K562 (cell line): ENCODE results near the gene RPUSD1. TPM values are rescaled to one million over a fixed set of nuclear protein-coding genes. Genes with fewer than 3 reads are reported as not detected.

Experiments used
- CCAR2 ChIP-seq: fragments of 200-400 bp; formaldehyde crosslinking; IDR thresholded peaks from 2 replicates; pipeline ENCODE4 v1.6.1; 2017; ENCODE audit warnings: mild to moderate bottlenecking, low read depth, low read length
- ELF1 ChIP-seq: fragments of 200-800 bp; sonication (Bioruptor generic); IDR thresholded peaks from 2 replicates; pipeline ENCODE4 v1.6.1; 2016; ENCODE audit warnings: missing genetic modification characterization, missing compliant biosample characterization
- FOXA3 ChIP-seq, 2 experiments: fragments of 450-650 bp in 1 of 2; sonication (generic) in 1 of 2; formaldehyde crosslinking; IDR thresholded peaks in 1 of 2; conservative IDR thresholded peaks in 1 of 2; 2 replicates each; pipeline versions ENCODE4 v1.4.0 to v1.8.0; 2020 to 2022; ENCODE audit warnings: mild to moderate bottlenecking in 2 of 2, missing genetic modification reagents in 1 of 2
- KDM4B ChIP-seq, 2 experiments: fragments of 450-650 bp in 1 of 2; sonication (generic) in 1 of 2; IDR thresholded peaks; 2 replicates each; pipeline ENCODE4 v1.6.1; 2016 to 2017; ENCODE audit warnings: borderline replicate concordance in 2 of 2, antibody characterized with exemption in 1 of 2, low read depth in 1 of 2, mild to moderate bottlenecking in 1 of 2
- MTA2 ChIP-seq: fragments of 450-650 bp; IDR thresholded peaks from 2 replicates; pipeline ENCODE4 v1.6.1; 2016; ENCODE audit warnings: low read depth
- NFXL1 ChIP-seq: fragments of 450-650 bp; formaldehyde crosslinking; IDR thresholded peaks from 2 replicates; pipeline ENCODE4 v1.4.0; 2021; ENCODE audit warnings: mild to moderate bottlenecking
- NR2C2 ChIP-seq, 2 experiments: fragments of 200-800 bp in 1 of 2; sonication (Bioruptor generic) in 1 of 2; sonication (generic) in 1 of 2; formaldehyde crosslinking in 1 of 2; IDR thresholded peaks; 2 replicates each; pipeline versions ENCODE4 v1.6.1 to v1.8.0; 2016 to 2022; ENCODE audit warnings: mild to moderate bottlenecking in 1 of 2, missing compliant biosample characterization in 1 of 2, missing genetic modification characterization in 1 of 2, missing genetic modification reagents in 1 of 2
- PCBP1 ChIP-seq: fragments of 200-400 bp; formaldehyde crosslinking; IDR thresholded peaks from 2 replicates; pipeline ENCODE4 v1.6.1; 2018; ENCODE audit warnings: mild to moderate bottlenecking, low read depth, low read length; ENCODE audit not compliant: poor library complexity, severe bottlenecking
- RBM22 ChIP-seq: fragments of 200-400 bp; formaldehyde crosslinking; IDR thresholded peaks from 2 replicates; pipeline ENCODE4 v1.6.1; 2018; ENCODE audit warnings: low read length, low read depth; ENCODE audit not compliant: poor library complexity, severe bottlenecking
- RFX5 ChIP-seq: IDR thresholded peaks from 2 replicates; pipeline ENCODE4 v1.6.1; 2011; ENCODE audit warnings: low read depth, mild to moderate bottlenecking, improper control_type of control experiment, low read length
- polyA plus RNA-seq, 8 experiments: library from polyadenylated mRNA; depleted of rRNA in 4 of 8; stranded (reverse) in 5 of 8; unstranded in 3 of 8; fragments of >200 nt; fragmentation: Nextera tagmentation in 2 of 8; fragmentation: Illumina TruSeq in 1 of 8; extraction: Ambion mirVana in 2 of 8; extraction: Trizol in 1 of 8; gene quantifications; 2 replicates each; pipeline versions ENCODE4 v1.2.1 to v1.2.3, GENCODE V29; 2011 to 2014; ENCODE audit warnings: inconsistent platforms in 1 of 8, missing spikeins in 1 of 8
- total RNA-seq, 7 experiments: library from RNA; depleted of rRNA in 6 of 7; stranded (reverse); fragments of >200 nt in 6 of 7; fragmentation: Illumina TruSeq in 2 of 7; extraction: Trizol in 2 of 7; gene quantifications; 2 replicates each; pipeline versions ENCODE4 v1.2.1 to v1.2.3, GENCODE V29; 2011 to 2021; ENCODE audit warnings: low replicate concordance in 1 of 7
- TF ChIP-seq, protein P1 (sequence below): sonication (generic); formaldehyde crosslinking; IDR thresholded peaks from 2 replicates; pipeline ENCODE4 v1.8.0; 2022; ENCODE audit warnings: missing genetic modification reagents, mild to moderate bottlenecking, moderate library complexity, borderline replicate concordance
- TF ChIP-seq, protein P2 (sequence below), 2 experiments: fragments of 450-650 bp; IDR thresholded peaks; 2 replicates each; pipeline ENCODE4 v1.6.1; 2018; ENCODE audit warnings: mild to moderate bottlenecking in 2 of 2, low read depth in 1 of 2; ENCODE audit not compliant: partially characterized antibody in 2 of 2
- TF ChIP-seq, protein P3 (sequence below), 3 experiments: IDR thresholded peaks in 2 of 3; conservative IDR thresholded peaks in 1 of 3; 2 replicates each; pipeline ENCODE4 v1.5.1; 2011 to 2012; ENCODE audit warnings: low read length in 3 of 3, mild to moderate bottlenecking in 3 of 3, control low read depth in 2 of 3, improper control_type of control experiment in 1 of 3, inconsistent platforms in 1 of 3, low read depth in 1 of 3, mixed read lengths in 1 of 3, moderate library complexity in 1 of 3; ENCODE audit not compliant: insufficient read depth in 2 of 3
- TF ChIP-seq, protein P4 (sequence below): IDR thresholded peaks from 3 replicates; pipeline ENCODE4 v1.6.1; 2011; ENCODE audit warnings: borderline replicate concordance, mild to moderate bottlenecking; ENCODE audit not compliant: insufficient read length, insufficient read depth
- TF ChIP-seq, protein P5 (sequence below): fragments of 450-650 bp; IDR thresholded peaks from 2 replicates; pipeline ENCODE4 v1.6.1; 2014; ENCODE audit warnings: low read depth, mild to moderate bottlenecking, moderate library complexity, borderline replicate concordance

Gene RPUSD1
- total and polyA plus RNA-seq, 9 of the 15 experiments (the other 6 are each of a cell fraction or from before 2014, with no cell fraction given) = 0.45 to 56.6 (median 12.0) TPM

DNA sequence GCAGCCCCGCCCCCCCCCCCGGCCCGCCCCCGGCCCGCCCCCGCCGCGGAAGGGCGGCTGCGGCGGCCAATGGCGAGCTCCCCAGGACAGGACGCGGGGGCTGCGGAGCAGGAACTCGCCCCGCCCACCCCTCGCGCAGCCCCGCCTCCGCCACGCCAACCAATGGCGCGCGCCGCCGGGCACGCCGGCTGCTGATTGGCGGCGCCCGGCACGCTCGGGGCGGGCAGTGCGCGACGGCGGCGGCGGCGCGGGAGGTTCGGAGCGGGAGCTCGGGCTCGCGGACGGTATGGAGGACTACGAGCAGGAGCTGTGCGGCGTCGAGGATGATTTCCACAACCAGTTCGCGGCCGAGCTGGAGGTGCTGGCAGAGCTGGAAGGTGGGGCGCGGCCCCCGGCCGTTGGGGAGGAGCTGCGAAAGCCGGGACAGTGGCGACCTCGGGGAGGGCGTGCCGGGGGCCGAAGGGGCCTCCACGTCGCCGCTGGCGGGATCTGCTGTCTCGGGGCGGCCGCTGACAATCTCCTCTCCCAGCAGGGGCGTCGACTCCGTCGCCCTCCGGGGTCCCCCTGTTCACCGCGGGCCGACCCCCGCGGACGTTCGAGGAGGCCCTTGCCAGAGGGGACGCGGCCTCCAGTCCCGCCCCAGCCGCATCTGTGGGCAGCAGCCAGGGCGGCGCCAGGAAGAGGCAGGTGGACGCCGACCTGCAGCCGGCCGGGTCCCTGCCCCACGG is 382 bp upstream of the RPUSD1 start, which contains the start of gene CHTF18 (continued):
- TF ChIP-seq, protein P1, sequence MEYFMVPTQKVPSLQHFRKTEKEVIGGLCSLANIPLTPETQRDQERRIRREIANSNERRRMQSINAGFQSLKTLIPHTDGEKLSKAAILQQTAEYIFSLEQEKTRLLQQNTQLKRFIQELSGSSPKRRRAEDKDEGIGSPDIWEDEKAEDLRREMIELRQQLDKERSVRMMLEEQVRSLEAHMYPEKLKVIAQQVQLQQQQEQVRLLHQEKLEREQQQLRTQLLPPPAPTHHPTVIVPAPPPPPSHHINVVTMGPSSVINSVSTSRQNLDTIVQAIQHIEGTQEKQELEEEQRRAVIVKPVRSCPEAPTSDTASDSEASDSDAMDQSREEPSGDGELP = no peak
- TF ChIP-seq CCAR2 (no peak), NFXL1 (CRISPR knock-in tag) (no peak), RFX5 (no peak), NR2C2 (CRISPR knock-in tag; IDR thresholded peaks at IDR 0.05) (0 out of 2 replicates have a peak, but pooled peaks have one; percentile 45), NR2C2 (tag; IDR thresholded peaks at IDR 0.05) (no peak), KDM4B (IDR thresholded peaks at IDR 0.05; ENCODE audit: borderline replicate concordance in 2 of 2, low read depth in 1 of 2) (no peak), FOXA3 (CRISPR knock-in tag; conservative IDR thresholded peaks at IDR 0.05 in 1 of 2, IDR thresholded peaks at IDR 0.05 in 1 of 2) (no peak), ELF1 (tag) (peak; percentile 85), MTA2 (no peak), RBM22 (peak; percentile 99), PCBP1 (no peak)
- TF ChIP-seq, protein P2, sequence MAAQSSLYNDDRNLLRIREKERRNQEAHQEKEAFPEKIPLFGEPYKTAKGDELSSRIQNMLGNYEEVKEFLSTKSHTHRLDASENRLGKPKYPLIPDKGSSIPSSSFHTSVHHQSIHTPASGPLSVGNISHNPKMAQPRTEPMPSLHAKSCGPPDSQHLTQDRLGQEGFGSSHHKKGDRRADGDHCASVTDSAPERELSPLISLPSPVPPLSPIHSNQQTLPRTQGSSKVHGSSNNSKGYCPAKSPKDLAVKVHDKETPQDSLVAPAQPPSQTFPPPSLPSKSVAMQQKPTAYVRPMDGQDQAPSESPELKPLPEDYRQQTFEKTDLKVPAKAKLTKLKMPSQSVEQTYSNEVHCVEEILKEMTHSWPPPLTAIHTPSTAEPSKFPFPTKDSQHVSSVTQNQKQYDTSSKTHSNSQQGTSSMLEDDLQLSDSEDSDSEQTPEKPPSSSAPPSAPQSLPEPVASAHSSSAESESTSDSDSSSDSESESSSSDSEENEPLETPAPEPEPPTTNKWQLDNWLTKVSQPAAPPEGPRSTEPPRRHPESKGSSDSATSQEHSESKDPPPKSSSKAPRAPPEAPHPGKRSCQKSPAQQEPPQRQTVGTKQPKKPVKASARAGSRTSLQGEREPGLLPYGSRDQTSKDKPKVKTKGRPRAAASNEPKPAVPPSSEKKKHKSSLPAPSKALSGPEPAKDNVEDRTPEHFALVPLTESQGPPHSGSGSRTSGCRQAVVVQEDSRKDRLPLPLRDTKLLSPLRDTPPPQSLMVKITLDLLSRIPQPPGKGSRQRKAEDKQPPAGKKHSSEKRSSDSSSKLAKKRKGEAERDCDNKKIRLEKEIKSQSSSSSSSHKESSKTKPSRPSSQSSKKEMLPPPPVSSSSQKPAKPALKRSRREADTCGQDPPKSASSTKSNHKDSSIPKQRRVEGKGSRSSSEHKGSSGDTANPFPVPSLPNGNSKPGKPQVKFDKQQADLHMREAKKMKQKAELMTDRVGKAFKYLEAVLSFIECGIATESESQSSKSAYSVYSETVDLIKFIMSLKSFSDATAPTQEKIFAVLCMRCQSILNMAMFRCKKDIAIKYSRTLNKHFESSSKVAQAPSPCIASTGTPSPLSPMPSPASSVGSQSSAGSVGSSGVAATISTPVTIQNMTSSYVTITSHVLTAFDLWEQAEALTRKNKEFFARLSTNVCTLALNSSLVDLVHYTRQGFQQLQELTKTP (IDR thresholded peaks at IDR 0.05; ENCODE audit: low read depth in 1 of 2, partially characterized antibody in 2 of 2) = no peak
- TF ChIP-seq, protein P3, sequence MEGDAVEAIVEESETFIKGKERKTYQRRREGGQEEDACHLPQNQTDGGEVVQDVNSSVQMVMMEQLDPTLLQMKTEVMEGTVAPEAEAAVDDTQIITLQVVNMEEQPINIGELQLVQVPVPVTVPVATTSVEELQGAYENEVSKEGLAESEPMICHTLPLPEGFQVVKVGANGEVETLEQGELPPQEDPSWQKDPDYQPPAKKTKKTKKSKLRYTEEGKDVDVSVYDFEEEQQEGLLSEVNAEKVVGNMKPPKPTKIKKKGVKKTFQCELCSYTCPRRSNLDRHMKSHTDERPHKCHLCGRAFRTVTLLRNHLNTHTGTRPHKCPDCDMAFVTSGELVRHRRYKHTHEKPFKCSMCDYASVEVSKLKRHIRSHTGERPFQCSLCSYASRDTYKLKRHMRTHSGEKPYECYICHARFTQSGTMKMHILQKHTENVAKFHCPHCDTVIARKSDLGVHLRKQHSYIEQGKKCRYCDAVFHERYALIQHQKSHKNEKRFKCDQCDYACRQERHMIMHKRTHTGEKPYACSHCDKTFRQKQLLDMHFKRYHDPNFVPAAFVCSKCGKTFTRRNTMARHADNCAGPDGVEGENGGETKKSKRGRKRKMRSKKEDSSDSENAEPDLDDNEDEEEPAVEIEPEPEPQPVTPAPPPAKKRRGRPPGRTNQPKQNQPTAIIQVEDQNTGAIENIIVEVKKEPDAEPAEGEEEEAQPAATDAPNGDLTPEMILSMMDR (IDR thresholded peaks at IDR 0.05 in 2 of 3, conservative IDR thresholded peaks at IDR 0.05 in 1 of 3; ENCODE audit: insufficient read depth in 2 of 3, low read depth in 1 of 3, low read length in 3 of 3) = no peak
- TF ChIP-seq, protein P4, sequence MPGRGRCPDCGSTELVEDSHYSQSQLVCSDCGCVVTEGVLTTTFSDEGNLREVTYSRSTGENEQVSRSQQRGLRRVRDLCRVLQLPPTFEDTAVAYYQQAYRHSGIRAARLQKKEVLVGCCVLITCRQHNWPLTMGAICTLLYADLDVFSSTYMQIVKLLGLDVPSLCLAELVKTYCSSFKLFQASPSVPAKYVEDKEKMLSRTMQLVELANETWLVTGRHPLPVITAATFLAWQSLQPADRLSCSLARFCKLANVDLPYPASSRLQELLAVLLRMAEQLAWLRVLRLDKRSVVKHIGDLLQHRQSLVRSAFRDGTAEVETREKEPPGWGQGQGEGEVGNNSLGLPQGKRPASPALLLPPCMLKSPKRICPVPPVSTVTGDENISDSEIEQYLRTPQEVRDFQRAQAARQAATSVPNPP = no peak
- TF ChIP-seq, protein P5, sequence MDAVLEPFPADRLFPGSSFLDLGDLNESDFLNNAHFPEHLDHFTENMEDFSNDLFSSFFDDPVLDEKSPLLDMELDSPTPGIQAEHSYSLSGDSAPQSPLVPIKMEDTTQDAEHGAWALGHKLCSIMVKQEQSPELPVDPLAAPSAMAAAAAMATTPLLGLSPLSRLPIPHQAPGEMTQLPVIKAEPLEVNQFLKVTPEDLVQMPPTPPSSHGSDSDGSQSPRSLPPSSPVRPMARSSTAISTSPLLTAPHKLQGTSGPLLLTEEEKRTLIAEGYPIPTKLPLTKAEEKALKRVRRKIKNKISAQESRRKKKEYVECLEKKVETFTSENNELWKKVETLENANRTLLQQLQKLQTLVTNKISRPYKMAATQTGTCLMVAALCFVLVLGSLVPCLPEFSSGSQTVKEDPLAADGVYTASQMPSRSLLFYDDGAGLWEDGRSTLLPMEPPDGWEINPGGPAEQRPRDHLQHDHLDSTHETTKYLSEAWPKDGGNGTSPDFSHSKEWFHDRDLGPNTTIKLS = peak; percentile 57; the same call in 1 of the 2 replicates
